Mononuclear cell (primary cell): ENCODE measurements around the gene KDSR. TPM values are rescaled to one million over a fixed set of nuclear protein-coding genes. Genes with fewer than 3 reads are reported as not detected.

ENCODE experiments used
- H3K27me3 ChIP-seq: 2 replicates; pipeline ENCODE4 v1.6.0; 2011; ENCODE audit warnings: low read length, control low read depth; ENCODE audit not compliant: insufficient read depth
- H3K4me1 ChIP-seq: 2 replicates; pipeline ENCODE4 v1.5.1; 2011; ENCODE audit warnings: mild to moderate bottlenecking, low read length, control low read depth; ENCODE audit not compliant: insufficient read depth
- H3K4me3 ChIP-seq: 2 replicates; pipeline ENCODE4 v1.5.1; 2011; ENCODE audit warnings: mild to moderate bottlenecking, low read length, moderate library complexity
- H3K9me3 ChIP-seq: 2 replicates; pipeline ENCODE4 v1.5.1; 2011; ENCODE audit warnings: low read depth, mild to moderate bottlenecking, control low read depth, low read length
- total RNA-seq: library from RNA; depleted of rRNA; stranded (reverse); fragments of >200 nt; gene quantifications from one replicate; pipeline ENCODE4 v1.2.3, GENCODE V29; 2012

KDSR gene
- total RNA-seq, 1 donor = 16.9 TPM

- Histone ChIP-seq H3K9me3 (no peaks in the 10 kb centered on the region), H3K4me1 (peaks cover 43% of the 10 kb centered on the region), H3K4me3 (peak overlapping the region; percentile 43), H3K27me3 (no peaks in the 10 kb centered on the region)
Measured at GRCh38 chr18:63320123-63320974, 46.7 kb downstream of the KDSR start.

DNA sequence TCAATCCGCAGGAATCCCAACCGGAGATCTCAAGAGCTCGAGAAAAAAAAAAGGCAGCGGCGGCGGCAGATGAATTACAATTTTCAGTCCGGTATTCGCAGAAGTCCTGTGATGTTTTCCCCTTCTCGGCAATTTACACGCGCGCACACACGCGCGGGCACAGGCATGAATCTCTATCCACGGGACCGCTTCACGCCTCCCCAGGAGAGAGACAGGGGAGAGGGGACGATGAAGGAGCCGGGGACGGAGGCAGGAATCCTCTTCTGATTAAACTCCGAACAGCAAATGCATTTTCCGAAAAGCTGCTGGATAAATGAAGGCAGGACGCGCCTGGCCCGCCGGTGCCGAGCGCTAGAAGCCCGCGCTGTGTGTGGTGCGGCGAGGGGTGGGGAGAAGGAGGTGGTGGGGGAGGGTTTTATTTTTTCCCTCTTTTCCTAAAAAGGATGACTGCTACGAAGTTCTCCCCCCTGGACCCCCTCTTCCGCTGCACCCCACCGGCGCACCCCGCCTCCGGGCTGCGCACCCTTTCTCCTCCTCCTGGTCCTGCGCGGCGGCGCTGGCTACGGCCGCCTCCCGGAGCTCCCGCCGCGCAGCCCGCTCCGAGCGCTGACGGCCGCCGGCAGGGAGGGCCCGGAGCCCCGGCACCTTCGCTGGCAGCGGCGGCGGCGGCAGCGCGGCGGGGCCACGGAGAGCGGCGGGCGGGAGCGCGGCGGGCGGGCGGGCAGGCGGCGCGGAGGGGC lies 47.5 kb downstream of the KDSR start, which contains the start of gene BCL2:
Gene BCL2 (minus strand): TSS at position 387 of the 740 bp plus-strand sequence.
- peaks cover 49% of the 10 kb centered on the region for H3K4me1 ChIP-seq
- H3K27me3 ChIP-seq = no peaks in the 10 kb centered on the region
- H3K9me3 ChIP-seq = no peaks in the 10 kb centered on the region
- H3K4me3 ChIP-seq = peak within 1 kb of the TSS; percentile 62

GRCh38 chr18:63318889-63319382 lies 48.1 kb downstream of the KDSR start:
- Histone ChIP-seq H3K9me3 (no peaks in the 10 kb centered on the region), H3K4me3 (peak overlapping the region; percentile 62), H3K4me1 (peaks cover 55% of the 10 kb centered on the region), H3K27me3 (no peaks in the 10 kb centered on the region)

DNA sequence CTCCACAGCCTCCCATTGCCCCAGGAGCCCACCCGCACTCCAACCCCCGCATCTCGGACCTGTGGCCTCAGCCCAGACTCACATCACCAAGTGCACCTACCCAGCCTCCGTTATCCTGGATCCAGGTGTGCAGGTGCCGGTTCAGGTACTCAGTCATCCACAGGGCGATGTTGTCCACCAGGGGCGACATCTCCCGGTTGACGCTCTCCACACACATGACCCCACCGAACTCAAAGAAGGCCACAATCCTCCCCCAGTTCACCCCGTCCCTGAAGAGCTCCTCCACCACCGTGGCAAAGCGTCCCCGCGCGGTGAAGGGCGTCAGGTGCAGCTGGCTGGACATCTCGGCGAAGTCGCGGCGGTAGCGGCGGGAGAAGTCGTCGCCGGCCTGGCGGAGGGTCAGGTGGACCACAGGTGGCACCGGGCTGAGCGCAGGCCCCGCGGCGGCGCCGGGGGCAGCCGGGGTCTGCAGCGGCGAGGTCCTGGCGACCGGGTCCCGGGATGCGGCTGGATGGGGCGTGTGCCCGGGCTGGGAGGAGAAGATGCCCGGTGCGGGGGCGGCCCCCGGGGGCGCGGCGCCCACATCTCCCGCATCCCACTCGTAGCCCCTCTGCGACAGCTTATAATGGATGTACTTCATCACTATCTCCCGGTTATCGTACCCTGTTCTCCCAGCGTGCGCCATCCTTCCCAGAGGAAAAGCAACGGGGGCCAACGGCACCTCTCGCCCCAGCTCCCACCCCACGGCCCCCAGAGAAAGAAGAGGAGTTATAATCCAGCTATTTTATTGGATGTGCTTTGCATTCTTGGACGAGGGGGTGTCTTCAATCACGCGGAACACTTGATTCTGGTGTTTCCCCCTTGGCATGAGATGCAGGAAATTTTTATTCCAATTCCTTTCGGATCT lies 48.8 kb downstream of the KDSR start:
- Histone ChIP-seq H3K4me3 (peak overlapping the region; percentile 62), H3K27me3 (no peaks in the 10 kb centered on the region), H3K9me3 (no peaks in the 10 kb centered on the region), H3K4me1 (peaks cover 59% of the 10 kb centered on the region)

DNA sequence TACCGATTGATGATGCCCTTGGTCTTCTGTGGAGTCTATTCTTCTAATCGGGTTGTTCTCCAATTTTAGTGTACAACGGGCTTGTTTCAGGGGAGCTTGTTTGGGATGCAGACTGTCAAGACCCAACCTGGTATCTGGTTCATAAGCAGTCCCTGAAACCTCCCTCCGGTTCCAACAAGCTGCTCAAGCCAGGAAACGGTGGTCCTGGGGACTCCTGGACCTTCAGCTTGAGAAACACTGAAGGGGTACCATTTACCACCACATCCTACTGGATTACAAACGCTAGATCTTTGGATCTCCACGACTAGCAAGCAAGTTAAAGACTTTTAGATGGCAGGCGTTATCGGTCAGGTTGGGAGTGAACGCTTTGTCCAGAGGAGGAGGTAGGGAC lies 49.5 kb downstream of the KDSR start:
- Histone ChIP-seq H3K4me1 (peaks cover 59% of the 10 kb centered on the region), H3K27me3 (no peaks in the 10 kb centered on the region), H3K9me3 (no peaks in the 10 kb centered on the region), H3K4me3 (peak overlapping the region; percentile 62)

DNA sequence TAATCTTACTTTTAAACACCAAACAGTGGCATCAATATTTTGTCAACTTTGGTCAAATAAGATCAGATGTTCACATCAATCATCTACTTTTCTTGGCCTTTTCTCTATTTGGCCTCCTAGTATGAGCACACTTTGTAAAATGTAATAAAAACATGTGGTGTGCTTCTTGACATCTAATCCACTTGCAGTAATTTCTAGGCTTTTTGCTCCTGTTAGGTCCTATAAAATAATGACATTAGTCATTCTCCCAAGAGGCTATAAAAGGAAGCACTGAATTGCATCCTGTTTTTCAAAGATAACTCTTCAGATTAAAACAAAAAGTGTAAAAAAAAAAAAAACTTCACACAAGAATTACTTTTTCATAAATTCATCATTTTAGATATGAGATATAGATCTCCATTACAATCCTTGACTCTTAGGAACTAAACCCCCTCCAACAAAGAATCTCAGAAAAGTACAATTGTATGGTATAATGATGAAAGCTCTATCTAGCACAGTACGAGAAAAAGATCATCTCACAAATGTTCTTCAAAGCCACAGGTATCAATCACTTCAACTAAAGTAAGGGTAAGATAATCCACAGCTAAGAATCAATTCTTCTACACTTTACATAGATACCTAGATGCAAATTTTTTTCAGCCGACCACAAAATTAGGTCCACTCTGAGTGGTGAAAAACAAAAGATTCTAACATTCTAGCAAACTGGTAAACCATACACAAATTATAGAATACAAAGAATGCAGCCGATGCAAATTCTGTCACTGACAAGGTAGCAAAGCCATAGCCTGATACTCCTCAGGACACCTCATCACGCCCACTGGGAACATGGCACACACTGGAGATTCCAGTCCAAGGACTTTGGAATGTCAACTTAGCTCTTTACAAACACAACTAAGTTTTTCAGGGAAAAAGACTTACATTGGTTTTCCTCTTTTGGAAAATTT lies 50.1 kb downstream of the KDSR start:
- no peaks in the 10 kb centered on the region for H3K27me3 ChIP-seq
- peak overlapping the region; percentile 62 for H3K4me3 ChIP-seq
- no peaks in the 10 kb centered on the region for H3K9me3 ChIP-seq
- H3K4me1 ChIP-seq = peaks cover 56% of the 10 kb centered on the region

- Histone ChIP-seq H3K9me3 (no peaks in the 10 kb centered on the region), H3K4me3 (no peak overlapping the region), H3K4me1 (peaks cover 54% of the 10 kb centered on the region), H3K27me3 (no peaks in the 10 kb centered on the region)
Measured at GRCh38 chr18:63315876-63316275, 51.1 kb downstream of the KDSR start.

DNA sequence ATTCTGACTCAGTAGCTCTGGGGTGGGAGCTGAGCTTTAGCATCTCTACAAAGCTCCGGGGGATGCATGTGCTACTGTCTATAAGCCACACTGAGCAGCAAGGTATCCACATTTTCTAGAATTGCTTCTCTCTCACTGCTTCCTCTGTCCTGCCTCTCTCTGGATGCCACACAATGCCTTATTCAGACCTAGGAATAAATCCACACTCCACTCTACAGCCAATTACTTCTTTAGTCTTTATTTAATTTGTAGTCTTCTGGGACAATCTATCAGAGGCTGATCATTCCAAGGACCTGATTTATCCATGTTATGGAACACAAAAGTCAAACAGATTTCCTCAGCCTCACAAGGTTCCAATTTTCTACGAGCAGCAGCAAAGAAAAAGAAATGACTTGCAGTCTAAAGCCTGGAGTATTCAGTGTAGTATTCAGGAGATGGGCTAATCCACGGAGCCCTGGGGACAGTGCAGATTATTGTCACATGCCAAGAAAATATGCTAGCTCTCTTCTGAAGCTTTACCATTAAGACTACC lies 51.8 kb downstream of the KDSR start:
- Histone ChIP-seq H3K27me3 (no peaks in the 10 kb centered on the region), H3K4me1 (peaks cover 51% of the 10 kb centered on the region), H3K9me3 (no peaks in the 10 kb centered on the region), H3K4me3 (no peak overlapping the region)

- H3K4me3 ChIP-seq = no peak overlapping the region
- H3K27me3 ChIP-seq = no peaks in the 10 kb centered on the region
- no peaks in the 10 kb centered on the region for H3K9me3 ChIP-seq
- H3K4me1 ChIP-seq = peaks cover 58% of the 10 kb centered on the region
Measured at GRCh38 chr18:63314062-63314790, 52.8 kb downstream of the KDSR start.

GRCh38 chr18:63313396-63313917 lies 53.5 kb downstream of the KDSR start:
- H3K4me3 ChIP-seq = no peak overlapping the region
- H3K27me3 ChIP-seq = no peaks in the 10 kb centered on the region
- peaks cover 58% of the 10 kb centered on the region for H3K4me1 ChIP-seq
- no peaks in the 10 kb centered on the region for H3K9me3 ChIP-seq

GRCh38 chr18:63312737-63313395 lies 54.1 kb downstream of the KDSR start:
- Histone ChIP-seq H3K4me1 (peaks cover 56% of the 10 kb centered on the region), H3K27me3 (no peaks in the 10 kb centered on the region), H3K4me3 (no peak overlapping the region), H3K9me3 (no peaks in the 10 kb centered on the region)

DNA sequence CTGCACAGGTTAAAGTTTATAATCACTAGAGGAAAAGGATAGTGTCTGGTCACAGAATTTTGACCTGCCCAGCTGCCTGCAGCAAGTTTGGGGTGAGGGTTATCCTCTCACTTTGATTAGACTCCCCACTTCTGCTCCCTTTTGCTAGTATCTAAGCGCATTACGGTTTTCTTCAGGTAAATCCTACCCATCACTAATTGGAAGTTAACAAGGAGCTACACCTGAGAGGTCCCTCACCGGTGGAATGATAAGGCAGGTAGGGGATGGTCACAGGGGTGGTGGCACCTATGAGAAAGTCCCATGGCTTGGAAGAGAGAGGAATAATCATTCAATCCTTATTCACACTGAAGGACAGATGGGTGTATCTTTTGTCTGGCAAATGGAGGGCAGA lies 55.0 kb downstream of the KDSR start:
- peak overlapping the region; percentile 2 for H3K4me3 ChIP-seq
- peaks cover 54% of the 10 kb centered on the region for H3K4me1 ChIP-seq

More for the DNA sequence above, 55.0 kb downstream of the KDSR start:
- H3K9me3 ChIP-seq = no peaks in the 10 kb centered on the region
- H3K27me3 ChIP-seq = no peaks in the 10 kb centered on the region
